Measurements from ENCODE around the gene MYO18A.

The MYO18A gene

GRCh38 chr17:29039764-29040598, 140.2 kb downstream of the MYO18A start:
- Histone ChIP-seq H3K27me3 (ENCODE audit: low read depth, low read length) (peaks cover 37% of the 10 kb centered on the region), H3K27ac (ENCODE audit: low read length) (no peak overlapping the region), H2AFZ (ENCODE audit: low read depth, low read length) (no peak overlapping the region), H3K4me2 (ENCODE audit: low read length) (no peak overlapping the region), H3K4me1 (ENCODE audit: low read length) (peaks cover 24% of the 10 kb centered on the region), H3K4me3 (ENCODE audit: low read length) (no peak overlapping the region), H3K9ac (ENCODE audit: low read length) (no peak overlapping the region), H3K36me3 (replicated peaks; ENCODE audit: low read depth, low read length) (no peaks in the 10 kb centered on the region), H3K9me3 (ENCODE audit: insufficient read depth, low read length) (no peaks in the 10 kb centered on the region), H4K20me1 (ENCODE audit: insufficient read depth, low read length) (no peaks in the 10 kb centered on the region), H3K79me2 (ENCODE audit: low read length) (no peaks in the 10 kb centered on the region)
- TF ChIP-seq EZH2phosphoT487 (IDR thresholded peaks at IDR 0.05; ENCODE audit: low read depth), result no peak
- TF ChIP-seq, protein P1, sequence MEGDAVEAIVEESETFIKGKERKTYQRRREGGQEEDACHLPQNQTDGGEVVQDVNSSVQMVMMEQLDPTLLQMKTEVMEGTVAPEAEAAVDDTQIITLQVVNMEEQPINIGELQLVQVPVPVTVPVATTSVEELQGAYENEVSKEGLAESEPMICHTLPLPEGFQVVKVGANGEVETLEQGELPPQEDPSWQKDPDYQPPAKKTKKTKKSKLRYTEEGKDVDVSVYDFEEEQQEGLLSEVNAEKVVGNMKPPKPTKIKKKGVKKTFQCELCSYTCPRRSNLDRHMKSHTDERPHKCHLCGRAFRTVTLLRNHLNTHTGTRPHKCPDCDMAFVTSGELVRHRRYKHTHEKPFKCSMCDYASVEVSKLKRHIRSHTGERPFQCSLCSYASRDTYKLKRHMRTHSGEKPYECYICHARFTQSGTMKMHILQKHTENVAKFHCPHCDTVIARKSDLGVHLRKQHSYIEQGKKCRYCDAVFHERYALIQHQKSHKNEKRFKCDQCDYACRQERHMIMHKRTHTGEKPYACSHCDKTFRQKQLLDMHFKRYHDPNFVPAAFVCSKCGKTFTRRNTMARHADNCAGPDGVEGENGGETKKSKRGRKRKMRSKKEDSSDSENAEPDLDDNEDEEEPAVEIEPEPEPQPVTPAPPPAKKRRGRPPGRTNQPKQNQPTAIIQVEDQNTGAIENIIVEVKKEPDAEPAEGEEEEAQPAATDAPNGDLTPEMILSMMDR (IDR thresholded peaks at IDR 0.05; ENCODE audit: low read depth, low read length), result no peak

- Histone ChIP-seq H3K4me1 (ENCODE audit: low read length) (peaks cover 14% of the 10 kb centered on the region), H3K27me3 (ENCODE audit: low read depth, low read length) (peaks cover 54% of the 10 kb centered on the region)
Measured at GRCh38 chr17:29038085-29038795, 142.0 kb downstream of the MYO18A start.

GRCh38 chr17:29037739-29038084, 142.5 kb downstream of the MYO18A start:
- Histone ChIP-seq H3K79me2 (ENCODE audit: low read length) (no peaks in the 10 kb centered on the region), H4K20me1 (ENCODE audit: insufficient read depth, low read length) (no peaks in the 10 kb centered on the region), H3K36me3 (replicated peaks; ENCODE audit: low read depth, low read length) (peaks cover 3% of the 10 kb centered on the region), H3K9ac (ENCODE audit: low read length) (no peak overlapping the region), H3K4me1 (ENCODE audit: low read length) (peaks cover 9% of the 10 kb centered on the region), H3K27ac (ENCODE audit: low read length) (no peak overlapping the region), H3K4me2 (ENCODE audit: low read length) (no peak overlapping the region), H3K27me3 (ENCODE audit: low read depth, low read length) (peaks cover 59% of the 10 kb centered on the region), H3K9me3 (ENCODE audit: insufficient read depth, low read length) (peaks cover 13% of the 10 kb centered on the region), H3K4me3 (ENCODE audit: low read length) (no peak overlapping the region), H2AFZ (ENCODE audit: low read depth, low read length) (no peak overlapping the region)
- no peak for TF ChIP-seq EZH2phosphoT487 (IDR thresholded peaks at IDR 0.05; ENCODE audit: low read depth)
- TF ChIP-seq, protein P1 (IDR thresholded peaks at IDR 0.05; ENCODE audit: low read depth, low read length), result no peak

More at GRCh38 chr17:29038085-29038795, 142.0 kb downstream of the MYO18A start:
- Histone ChIP-seq H3K27ac (ENCODE audit: low read length) (no peak overlapping the region), H3K79me2 (ENCODE audit: low read length) (no peaks in the 10 kb centered on the region), H3K9me3 (ENCODE audit: insufficient read depth, low read length) (peaks cover 13% of the 10 kb centered on the region), H3K36me3 (replicated peaks; ENCODE audit: low read depth, low read length) (peaks cover 3% of the 10 kb centered on the region), H2AFZ (ENCODE audit: low read depth, low read length) (no peak overlapping the region), H3K4me2 (ENCODE audit: low read length) (no peak overlapping the region), H3K4me3 (ENCODE audit: low read length) (no peak overlapping the region), H4K20me1 (ENCODE audit: insufficient read depth, low read length) (no peaks in the 10 kb centered on the region), H3K9ac (ENCODE audit: low read length) (no peak overlapping the region)
- TF ChIP-seq, protein P1 (IDR thresholded peaks at IDR 0.05; ENCODE audit: low read depth, low read length), result no peak
- no peak for TF ChIP-seq EZH2phosphoT487 (IDR thresholded peaks at IDR 0.05; ENCODE audit: low read depth)

- Histone ChIP-seq H3K4me3 (ENCODE audit: low read length) (no peak overlapping the region), H3K27me3 (ENCODE audit: low read depth, low read length) (peaks cover 70% of the 10 kb centered on the region), H3K9ac (ENCODE audit: low read length) (no peak overlapping the region), H3K4me2 (ENCODE audit: low read length) (no peak overlapping the region), H3K79me2 (ENCODE audit: low read length) (no peaks in the 10 kb centered on the region), H4K20me1 (ENCODE audit: insufficient read depth, low read length) (no peaks in the 10 kb centered on the region), H3K9me3 (ENCODE audit: insufficient read depth, low read length) (peaks cover 13% of the 10 kb centered on the region), H3K27ac (ENCODE audit: low read length) (no peak overlapping the region), H2AFZ (ENCODE audit: low read depth, low read length) (no peak overlapping the region), H3K4me1 (ENCODE audit: low read length) (no peaks in the 10 kb centered on the region), H3K36me3 (replicated peaks; ENCODE audit: low read depth, low read length) (peaks cover 3% of the 10 kb centered on the region)
- TF ChIP-seq, protein P1 (IDR thresholded peaks at IDR 0.05; ENCODE audit: low read depth, low read length), result peak; percentile 11; the same call in 1 of the 2 replicates
- TF ChIP-seq EZH2phosphoT487 (IDR thresholded peaks at IDR 0.05; ENCODE audit: low read depth), result no peak
Measured at GRCh38 chr17:29036584-29036983, 143.6 kb downstream of the MYO18A start.
